A172 (cell line): ENCODE results near the gene FDXR. TPM values are rescaled to one million over a fixed set of nuclear protein-coding genes. Genes with fewer than 3 reads are reported as not detected.
"Not testable (repeated sequence)": the region's sequence is repeated elsewhere in the genome, so short reads cannot be mapped to it uniquely, and the experiment has no call there.

Source experiments
- DNase-seq: peaks from one replicate; pipeline ENCODE4 v3.0.0-alpha.2; 2015; ENCODE audit warnings: low spot score
- total RNA-seq: library from RNA; depleted of rRNA; stranded (reverse); fragments of >200 nt; shearing (Covaris generic); gene quantifications from 2 replicates; pipeline ENCODE4 v1.2.3, GENCODE V29; 2014; rRNA removed

The FDXR gene
- 35.9 and 44.1 TPM in 2 replicates for total RNA-seq

GRCh38 chr17:74872313-74873036 lies at the start of gene FDXR:
Gene FDXR, minus strand, starts transcription at chr17:74872994. Its CDS starts 50 bp downstream, at chr17:74872944.
- DNase-seq = no peak

GRCh38 chr17:74922172-74922571 lies 49.4 kb upstream of the FDXR start:
- no peak for DNase-seq

GRCh38 chr17:74921769-74922168 lies 49.0 kb upstream of the FDXR start:
- no peak for DNase-seq

GRCh38 chr17:74921026-74921681 lies 48.4 kb upstream of the FDXR start:
- DNase-seq = no peak

- no peak for DNase-seq
These were observed 47.8 kb upstream of the FDXR start for GRCh38 chr17:74920642-74921025.

- no peak for DNase-seq
These were observed 47.5 kb upstream of the FDXR start for GRCh38 chr17:74920306-74920620.

GRCh38 chr17:74919440-74920305 lies 46.9 kb upstream of the FDXR start:
- DNase-seq = no peak

GRCh38 chr17:74918906-74919305 lies 46.1 kb upstream of the FDXR start:
- DNase-seq = no peak

- DNase-seq = no peak
These were observed 44.6 kb upstream of the FDXR start for GRCh38 chr17:74917430-74917829.

- DNase-seq = no peak
These were observed 44.0 kb upstream of the FDXR start for GRCh38 chr17:74916851-74917199.

GRCh38 chr17:74916136-74916850 lies 43.5 kb upstream of the FDXR start:
- no peak for DNase-seq

GRCh38 chr17:74911423-74911822 lies 38.6 kb upstream of the FDXR start:
- not testable (repeated sequence) for DNase-seq

- DNase-seq = not testable (repeated sequence)
These were observed 36.3 kb upstream of the FDXR start for GRCh38 chr17:74909097-74909496.

- DNase-seq = no peak
These were observed 34.2 kb upstream of the FDXR start for GRCh38 chr17:74907012-74907411.

- DNase-seq = peak; percentile 19
These were observed 33.5 kb upstream of the FDXR start for GRCh38 chr17:74906214-74906793.

- no peak for DNase-seq
These were observed 32.1 kb upstream of the FDXR start for GRCh38 chr17:74904687-74905409.

- no peak for DNase-seq
These were observed 30.9 kb upstream of the FDXR start for GRCh38 chr17:74903671-74904070.

GRCh38 chr17:74903034-74903433 lies 30.2 kb upstream of the FDXR start:
- DNase-seq = no peak

- no peak for DNase-seq
These were observed 28.8 kb upstream of the FDXR start for GRCh38 chr17:74901353-74902135.

GRCh38 chr17:74900208-74900607 lies 27.4 kb upstream of the FDXR start:
- no peak for DNase-seq
